A549 treated with dexamethasone at 1 μM for 4 hours (cell line): ENCODE measurements around the gene PEAK1. TPM values are rescaled to one million over a fixed set of nuclear protein-coding genes. Genes with fewer than 3 reads are reported as not detected.

Source experiments
- total RNA-seq: library from RNA; stranded (reverse); fragments of 200-300 nt; extraction: Qiagen RNA extraction; gene quantifications from 5 replicates; pipeline ENCODE4 v1.2.3, GENCODE V29; 2022

PEAK1 gene, protein sequence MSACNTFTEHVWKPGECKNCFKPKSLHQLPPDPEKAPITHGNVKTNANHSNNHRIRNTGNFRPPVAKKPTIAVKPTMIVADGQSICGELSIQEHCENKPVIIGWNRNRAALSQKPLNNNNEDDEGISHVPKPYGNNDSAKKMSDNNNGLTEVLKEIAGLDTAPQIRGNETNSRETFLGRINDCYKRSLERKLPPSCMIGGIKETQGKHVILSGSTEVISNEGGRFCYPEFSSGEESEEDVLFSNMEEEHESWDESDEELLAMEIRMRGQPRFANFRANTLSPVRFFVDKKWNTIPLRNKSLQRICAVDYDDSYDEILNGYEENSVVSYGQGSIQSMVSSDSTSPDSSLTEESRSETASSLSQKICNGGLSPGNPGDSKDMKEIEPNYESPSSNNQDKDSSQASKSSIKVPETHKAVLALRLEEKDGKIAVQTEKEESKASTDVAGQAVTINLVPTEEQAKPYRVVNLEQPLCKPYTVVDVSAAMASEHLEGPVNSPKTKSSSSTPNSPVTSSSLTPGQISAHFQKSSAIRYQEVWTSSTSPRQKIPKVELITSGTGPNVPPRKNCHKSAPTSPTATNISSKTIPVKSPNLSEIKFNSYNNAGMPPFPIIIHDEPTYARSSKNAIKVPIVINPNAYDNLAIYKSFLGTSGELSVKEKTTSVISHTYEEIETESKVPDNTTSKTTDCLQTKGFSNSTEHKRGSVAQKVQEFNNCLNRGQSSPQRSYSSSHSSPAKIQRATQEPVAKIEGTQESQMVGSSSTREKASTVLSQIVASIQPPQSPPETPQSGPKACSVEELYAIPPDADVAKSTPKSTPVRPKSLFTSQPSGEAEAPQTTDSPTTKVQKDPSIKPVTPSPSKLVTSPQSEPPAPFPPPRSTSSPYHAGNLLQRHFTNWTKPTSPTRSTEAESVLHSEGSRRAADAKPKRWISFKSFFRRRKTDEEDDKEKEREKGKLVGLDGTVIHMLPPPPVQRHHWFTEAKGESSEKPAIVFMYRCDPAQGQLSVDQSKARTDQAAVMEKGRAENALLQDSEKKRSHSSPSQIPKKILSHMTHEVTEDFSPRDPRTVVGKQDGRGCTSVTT (N-terminal part only)
- total RNA-seq = 5.3 to 10.2 TPM (median 8.9 TPM) in 5 replicates

DNA sequence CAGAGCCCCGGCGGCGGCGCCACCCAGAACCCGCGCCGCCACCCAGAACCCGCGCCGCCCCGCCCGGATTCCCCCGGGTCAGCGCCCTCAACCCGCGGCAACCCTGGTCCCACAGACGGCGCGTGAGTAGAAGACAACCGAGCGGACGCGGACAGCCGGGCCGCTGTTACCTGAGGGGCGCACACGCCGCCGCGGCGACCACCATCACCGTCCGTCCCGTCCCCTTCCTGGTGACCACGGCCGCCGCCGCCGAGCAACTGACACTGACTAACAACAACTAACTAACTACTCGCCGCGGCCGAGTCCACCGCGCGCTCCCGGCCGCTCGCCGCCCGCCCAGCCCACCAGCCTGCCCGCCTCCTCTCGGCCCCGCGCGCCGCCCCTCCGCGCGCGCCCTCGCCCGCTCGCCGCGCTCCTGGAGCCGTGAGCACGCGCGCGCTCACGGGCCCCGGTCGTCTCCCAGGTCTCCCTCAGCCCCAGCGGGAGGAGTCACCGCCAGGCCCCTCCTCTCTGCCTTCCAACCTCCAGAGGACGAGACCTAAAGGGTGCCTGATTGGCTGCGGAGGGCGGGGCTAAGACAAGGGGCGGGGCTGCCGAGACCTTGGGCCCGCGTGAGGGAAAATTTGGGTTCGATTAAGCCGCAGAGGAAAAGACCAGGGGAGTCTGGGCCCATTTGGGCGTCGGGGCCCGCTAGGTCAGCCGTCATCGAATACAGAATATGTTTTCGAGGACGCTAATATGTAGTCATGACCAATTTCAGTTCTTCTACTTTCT is at the start of gene PEAK1:
Gene PEAK1 (minus strand): TSS at position 269 of the 774 bp plus-strand sequence. CDS start 238,178 bp downstream, outside the sequence.

DNA sequence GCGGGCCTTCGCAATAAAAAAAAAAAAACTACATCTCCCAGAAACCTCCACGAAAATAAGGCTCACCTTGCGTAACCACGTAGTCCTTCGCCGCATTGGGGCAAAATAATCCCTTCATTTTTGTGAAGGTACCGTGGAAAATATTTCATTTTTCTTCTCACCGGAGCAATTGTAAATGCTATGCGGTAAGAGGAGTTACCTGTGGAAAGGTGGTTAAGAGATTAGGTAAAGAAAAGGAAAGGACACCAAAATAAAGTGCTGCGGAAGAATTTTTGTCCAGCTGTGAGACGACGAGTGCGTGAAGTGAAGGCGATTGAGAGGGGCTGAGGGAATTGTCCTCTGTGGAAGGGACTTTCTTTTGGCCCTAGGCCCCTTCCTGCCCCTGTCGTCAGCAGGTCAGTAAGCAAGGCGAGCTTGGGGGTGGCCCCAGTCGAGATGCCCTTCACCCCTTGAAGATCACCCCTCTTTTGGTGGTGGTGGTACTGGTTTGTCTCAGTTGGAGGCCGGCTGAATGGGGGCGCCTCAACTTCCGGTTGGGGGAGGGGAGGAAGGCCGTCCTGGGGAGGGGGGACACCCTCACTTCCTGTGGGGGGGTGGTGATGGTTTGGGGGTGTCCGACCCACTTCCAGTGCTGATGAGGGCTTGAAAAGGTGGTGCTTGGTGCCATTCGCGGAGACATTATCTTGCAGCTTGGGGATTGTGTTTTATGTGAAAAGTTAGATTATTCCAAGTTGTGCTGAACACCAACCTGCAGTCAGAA is 886 bp upstream of the PEAK1 start, which contains the start of gene HMG20A:
Gene HMG20A (plus strand): TSS at position 279 of the 760 bp plus-strand sequence. CDS start 37,520 bp downstream, outside the sequence.

DNA sequence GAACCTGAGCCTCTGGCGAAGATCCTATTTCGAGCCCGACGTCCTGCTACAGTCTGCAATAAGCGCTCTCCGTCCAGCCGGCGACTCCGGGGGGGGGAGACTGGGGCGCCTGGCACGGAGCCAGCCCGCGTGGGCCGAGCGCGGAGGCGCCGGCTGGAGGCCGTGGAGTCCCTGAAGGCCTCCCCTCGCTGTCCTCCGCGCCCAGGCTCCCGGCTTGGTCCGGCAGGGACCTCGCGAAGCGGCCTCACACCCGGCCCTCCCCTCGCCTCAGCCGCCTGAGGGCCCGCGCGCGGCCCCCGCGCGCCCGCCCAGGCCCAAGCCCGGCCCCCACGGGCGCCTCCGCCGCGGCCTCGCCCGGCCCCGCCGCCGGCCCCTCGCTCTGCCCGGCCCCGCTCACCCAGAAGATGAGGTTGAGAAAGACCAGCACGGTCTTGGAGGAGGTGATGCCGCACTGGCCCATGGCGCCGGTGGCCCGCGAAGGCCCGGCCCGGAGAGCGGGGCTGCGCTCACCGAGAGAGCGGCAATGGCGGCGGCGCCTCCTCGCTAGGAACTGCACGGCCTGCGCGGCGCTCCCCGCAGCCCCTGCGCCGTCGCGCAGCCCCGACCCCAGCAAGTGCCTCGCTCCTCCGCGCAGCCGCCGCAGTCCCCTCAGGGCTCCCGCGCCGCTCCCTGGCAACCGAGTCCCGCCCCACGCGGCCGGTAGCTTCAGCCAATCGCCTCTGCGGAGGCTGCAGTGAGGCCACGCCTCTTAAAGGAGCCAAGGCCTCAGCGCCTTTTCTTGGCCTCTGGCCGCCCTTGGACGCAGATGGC is 349.2 kb downstream of the PEAK1 start, which contains the start of gene TSPAN3:
Gene TSPAN3 (minus strand): TSS at position 615 of the 810 bp plus-strand sequence. CDS start 155 bp downstream, at position 460.

Other genes starting within 250 kb of the PEAK1 start
- gene HMG20A, start 784 bp upstream of the PEAK1 start, total RNA-seq = 22.5 to 28.1 TPM (median 25.9 TPM) in 5 replicates
- 6.1 to 13.3 TPM (median 10.2 TPM) in 5 replicates for gene LINGO1, start 212.8 kb upstream of the PEAK1 start, total RNA-seq